GM20000 (cell line): Measurements from ENCODE around the gene SMO.

Experiments used
- DNase-seq: peaks from one replicate; pipeline ENCODE4 v3.0.0; 2012; ENCODE audit warnings: low spot score
- CTCF ChIP-seq: IDR thresholded peaks from 2 replicates; pipeline ENCODE4 v1.5.1; 2012; ENCODE audit warnings: mild to moderate bottlenecking, control low read depth; ENCODE audit errors: extremely low read depth, missing control alignments

Gene SMO

GRCh38 chr7:129150199-129150996, 38.0 kb upstream of the SMO start:
- no peak for DNase-seq

GRCh38 chr7:129157651-129158050, 30.8 kb upstream of the SMO start:
- TF ChIP-seq CTCF, result no peak
- DNase-seq, result no peak

More at GRCh38 chr7:129150199-129150996, 38.0 kb upstream of the SMO start:
- no peak for TF ChIP-seq CTCF

- no peak for TF ChIP-seq CTCF
- DNase-seq, result no peak
Observed at GRCh38 chr7:129159539-129159938, 28.9 kb upstream of the SMO start.

- no peak for DNase-seq
- TF ChIP-seq CTCF, result no peak
Observed at GRCh38 chr7:129160161-129160905, 28.1 kb upstream of the SMO start.

GRCh38 chr7:129161524-129162225, 26.8 kb upstream of the SMO start:
- no peak for TF ChIP-seq CTCF

GRCh38 chr7:129162732-129163131, 25.7 kb upstream of the SMO start:
- no peak for TF ChIP-seq CTCF
- DNase-seq, result no peak

More at GRCh38 chr7:129161524-129162225, 26.8 kb upstream of the SMO start:
- DNase-seq, result no peak
